K562 (cell line): ENCODE measurements around the gene B4GALT4. TPM values are rescaled to one million over a fixed set of nuclear protein-coding genes. Genes with fewer than 3 reads are reported as not detected.

Experiments
- ATAC-seq: fragments of 200-7000 bp; cut with Tn5 transposase; 3 replicates; pipeline ENCODE4 v1.9.1; 2020; ENCODE audit warnings: moderate library complexity
- BruUV-seq: library from RNA; stranded (reverse); fragments of 400-500 nt; replicated peaks from 2 replicates; lab custom pipeline; 2021; lab: Mats Ljungman, UMichigan
- CTCF ChIA-PET: fragments of 300-600 bp; formaldehyde crosslinking; extraction: SDS; loops from one replicate; lab custom pipeline; 2021; ENCODE audit warnings: low intra/inter-chr PET ratio; lab: Yijun Ruan, JAX
- POLR2A ChIA-PET: fragments of 300-600, 350-650 bp; sonication (Branson Sonifier 250); formaldehyde crosslinking; extraction: SDS; loops from one replicate; lab custom pipeline; 2021; ENCODE audit warnings: antibody characterized with exemption, inconsistent platforms; lab: Yijun Ruan, JAX
- DNase-seq, 4 experiments: peaks; one replicate each; pipeline versions ENCODE4 v3.0.0 to v3.0.0-alpha.2; 2011 to 2018; ENCODE audit warnings: low spot score in 3 of 4, mixed read lengths in 3 of 4; ENCODE audit errors: extremely low read depth in 1 of 4
- FAIRE-seq: peaks from 2 replicates; lab custom pipeline; 2011; peaks lifted over from hg19 to GRCh38; lab: Jason Lieb, UNC
- H2AFZ ChIP-seq: 2 replicates; pipeline ENCODE4 v1.6.0; 2011; ENCODE audit warnings: low read depth, low read length, control low read depth, inconsistent platforms
- H3K27ac ChIP-seq: fragments of 200-600 bp; 3 replicates; pipeline ENCODE4 v1.8.0; 2011; ENCODE audit warnings: low read depth, mild to moderate bottlenecking, control low read depth, inconsistent platforms, low read length, moderate library complexity, mixed read lengths; ENCODE audit errors: extremely low read depth
- H3K27me3 ChIP-seq, 2 experiments: fragments of 300-600 bp in 1 of 2; 2 replicates in 1 of 2; 3 replicates in 1 of 2; pipeline versions ENCODE4 v1.6.0 to v1.8.0; 2011; ENCODE audit warnings: inconsistent platforms in 2 of 2, low read length in 2 of 2, mild to moderate bottlenecking in 1 of 2, mixed read lengths in 1 of 2, moderate library complexity in 1 of 2; ENCODE audit not compliant: control insufficient read depth in 2 of 2, insufficient read depth in 2 of 2
- H3K36me3 ChIP-seq: fragments of 300-600 bp; 3 replicates; pipeline ENCODE4 v1.8.0; 2011; ENCODE audit warnings: mild to moderate bottlenecking, low read length, inconsistent platforms; ENCODE audit not compliant: control insufficient read depth, insufficient read depth
- H3K4me1 ChIP-seq, 2 experiments: fragments of 200-600 bp in 1 of 2; replicated peaks in 1 of 2; 2 replicates in 1 of 2; 3 replicates in 1 of 2; pipeline versions ENCODE4 v1.5.1 to v1.8.0; 2011; ENCODE audit warnings: inconsistent platforms in 2 of 2, low read length in 2 of 2, mild to moderate bottlenecking in 1 of 2, mixed read lengths in 1 of 2, moderate library complexity in 1 of 2; ENCODE audit not compliant: control insufficient read depth in 2 of 2, insufficient read depth in 2 of 2
- H3K4me2 ChIP-seq: 2 replicates; pipeline ENCODE4 v1.6.1; 2011; ENCODE audit warnings: low read length, control low read depth, inconsistent platforms, mixed read lengths; ENCODE audit not compliant: insufficient read depth
- H3K4me3 ChIP-seq: fragments of 200-600 bp; sonication (generic), shearing (Covaris generic); 2 replicates; pipeline ENCODE4 v1.5.1; 2016; ENCODE audit warnings: control low read depth, inconsistent platforms
- H3K79me2 ChIP-seq: fragments of 200-600 bp; 3 replicates; pipeline ENCODE4 v1.8.0; 2011; ENCODE audit warnings: low read length, inconsistent platforms; ENCODE audit not compliant: control insufficient read depth, insufficient read depth
- H3K9ac ChIP-seq, 2 experiments: 2 replicates each; pipeline versions ENCODE4 v1.6.0 to v1.6.1; 2011; ENCODE audit warnings: low read depth in 2 of 2, low read length in 2 of 2, control low read depth in 1 of 2, inconsistent platforms in 1 of 2, mild to moderate bottlenecking in 1 of 2, mixed read lengths in 1 of 2; ENCODE audit not compliant: insufficient read depth in 1 of 2
- H3K9me1 ChIP-seq: one replicate; pipeline ENCODE4 v1.6.0; 2011; ENCODE audit warnings: inconsistent platforms, mild to moderate bottlenecking, low read length, moderate library complexity; ENCODE audit not compliant: control insufficient read depth, insufficient read depth
- H3K9me3 ChIP-seq: replicated peaks from 2 replicates; pipeline ENCODE4 v1.5.1; 2011; ENCODE audit warnings: low read depth, low read length, inconsistent platforms; ENCODE audit not compliant: control insufficient read depth, insufficient read depth
- H4K20me1 ChIP-seq: replicated peaks from 2 replicates; pipeline ENCODE4 v1.6.1; 2011; ENCODE audit warnings: low read length, inconsistent platforms, mixed read lengths; ENCODE audit not compliant: control insufficient read depth, insufficient read depth
- HDGF ChIP-seq: fragments of 450-650 bp; IDR thresholded peaks from 2 replicates; pipeline ENCODE4 v1.6.1; 2016
- LEF1 ChIP-seq: fragments of 450-650 bp; IDR thresholded peaks from 2 replicates; pipeline ENCODE4 v1.6.1; 2016; ENCODE audit warnings: mild to moderate bottlenecking
- MIER1 ChIP-seq: fragments of 450-650 bp; IDR thresholded peaks from 2 replicates; pipeline ENCODE4 v1.6.1; 2016; ENCODE audit warnings: antibody characterized with exemption, mild to moderate bottlenecking, low read depth
- PHF20 ChIP-seq: fragments of 450-650 bp; IDR thresholded peaks from 2 replicates; pipeline ENCODE4 v1.6.1; 2018; ENCODE audit not compliant: partially characterized antibody
- SMAD2 ChIP-seq: fragments of 150-350 bp; IDR thresholded peaks from 2 replicates; pipeline ENCODE4 v1.6.1; 2014; ENCODE audit warnings: low read depth, mild to moderate bottlenecking, low read length
- SMC3 ChIP-seq: conservative IDR thresholded peaks from 2 replicates; pipeline ENCODE4 v1.6.1; 2011; ENCODE audit warnings: low read depth, low read length, improper control_type of control experiment; ENCODE audit not compliant: insufficient read depth
- TCFL5 ChIP-seq: fragments of 250-450 bp; sonication (Bioruptor Pico); conservative IDR thresholded peaks from 2 replicates; pipeline ENCODE4 v1.6.1; 2021; ENCODE audit warnings: mild to moderate bottlenecking, moderate library complexity, matching md5 sums
- ZNF217 ChIP-seq: sonication (generic); formaldehyde crosslinking; IDR thresholded peaks from 2 replicates; pipeline ENCODE4 v1.8.0; 2022; ENCODE audit warnings: mild to moderate bottlenecking, missing genetic modification reagents
- ZNF449 ChIP-seq: fragments of 250-450 bp; sonication (Bioruptor Pico); IDR thresholded peaks from 2 replicates; pipeline ENCODE4 v1.8.0; 2022; ENCODE audit warnings: moderate library complexity, mild to moderate bottlenecking, inconsistent platforms
- ZNF586 ChIP-seq: fragments of 450-650 bp; formaldehyde crosslinking; conservative IDR thresholded peaks from 2 replicates; pipeline ENCODE4 v1.4.0; 2020; ENCODE audit warnings: mild to moderate bottlenecking, moderate library complexity
- ZNF76 ChIP-seq: fragments of 250-450 bp; sonication (Bioruptor Pico); IDR thresholded peaks from 2 replicates; pipeline ENCODE4 v1.4.0; 2020; ENCODE audit warnings: mild to moderate bottlenecking, moderate library complexity, borderline replicate concordance
- WGBS: fragments of 100-300 bp; shearing (Covaris generic); methylation state at CpG from one replicate; pipeline ENCODE4 v1.1.6; 2016; ENCODE audit warnings: low coverage, mixed read lengths; ENCODE audit not compliant: insufficient coverage; ENCODE audit errors: missing lambda C conversion rate; 5-methylcytosine and 5-hydroxymethylcytosine counted together
- in situ Hi-C: fragments of 300-500 bp; cut with MboI; formaldehyde crosslinking; loops from 4 replicates; pipeline ENCODE4 v1.15.0; 2018; ENCODE audit warnings: inconsistent platforms, mixed read lengths
- intact Hi-C: fragments of 100-400 bp; cut with micrococcal nuclease; formaldehyde crosslinking; loops from 2 replicates; pipeline ENCODE4 v1.14.2; 2022
- polyA plus RNA-seq, 8 experiments: library from polyadenylated mRNA; depleted of rRNA in 4 of 8; stranded (reverse) in 5 of 8; unstranded in 3 of 8; fragments of >200 nt; fragmentation: Nextera tagmentation in 2 of 8; fragmentation: Illumina TruSeq in 1 of 8; extraction: Ambion mirVana in 2 of 8; extraction: Trizol in 1 of 8; gene quantifications; 2 replicates each; pipeline versions ENCODE4 v1.2.1 to v1.2.3, GENCODE V29; 2011 to 2014; ENCODE audit warnings: inconsistent platforms in 1 of 8, missing spikeins in 1 of 8
- total RNA-seq, 7 experiments: library from RNA; depleted of rRNA in 6 of 7; stranded (reverse); fragments of >200 nt in 6 of 7; fragmentation: Illumina TruSeq in 2 of 7; extraction: Trizol in 2 of 7; gene quantifications; 2 replicates each; pipeline versions ENCODE4 v1.2.1 to v1.2.3, GENCODE V29; 2011 to 2021; ENCODE audit warnings: low replicate concordance in 1 of 7
- TF ChIP-seq, protein P1 (sequence below), 2 experiments: fragments of 250-450 bp in 1 of 2; fragments of 450-650 bp in 1 of 2; sonication (Bioruptor Pico) in 1 of 2; IDR thresholded peaks; 2 replicates each; pipeline versions ENCODE4 v1.6.1 to v1.8.0; 2016 to 2021; ENCODE audit warnings: mild to moderate bottlenecking in 2 of 2, moderate library complexity in 2 of 2, missing compliant biosample characterization in 1 of 2, missing genetic modification characterization in 1 of 2

Gene B4GALT4
- total and polyA plus RNA-seq, 9 of the 15 experiments (the other 6 are each of a cell fraction or from before 2014, with no cell fraction given), result 8.2 to 17.8 (median 12.2) TPM

- peaks cover 0 to 5% of the 10 kb centered on the region in 2 experiments; a peak in 3 of 5 replicates for H3K27me3 ChIP-seq
- H3K9me3 ChIP-seq, result no peaks in the 10 kb centered on the region
- no peak overlapping the region for H3K4me3 ChIP-seq
- in situ Hi-C loops (no loop called here), intact Hi-C loops (loop anchor here (5.0 to 10.0 kb wide), 2 partner anchors 103 to 406 kb away; no protein-coding TSS in a partner anchor)
- H3K36me3 ChIP-seq, result no peaks in the 10 kb centered on the region
- no peak overlapping the region for H3K9ac ChIP-seq
- CTCF ChIA-PET, result no interaction called here
- no TSS peak for BruUV-seq
- no peaks in the 10 kb centered on the region for H4K20me1 ChIP-seq
- no peaks in the 10 kb centered on the region for H3K4me1 ChIP-seq
- FAIRE-seq (no peak), ATAC-seq (no peak), DNase-seq (no peak)
- WGBS, result 6% methylated on average over 5 of the region's 6 CpGs
- H3K79me2 ChIP-seq, result no peaks in the 10 kb centered on the region
- H3K9me1 ChIP-seq, result no peaks in the 10 kb centered on the region
- H3K4me2 ChIP-seq, result no peak overlapping the region
- TF ChIP-seq SMAD2, result no peak
- TF ChIP-seq PHF20, result no peak
- no peak for TF ChIP-seq HDGF
- no peak for TF ChIP-seq ZNF217
- no peak for TF ChIP-seq LEF1
- TF ChIP-seq, protein P1, sequence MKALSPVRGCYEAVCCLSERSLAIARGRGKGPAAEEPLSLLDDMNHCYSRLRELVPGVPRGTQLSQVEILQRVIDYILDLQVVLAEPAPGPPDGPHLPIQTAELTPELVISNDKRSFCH (CRISPR knock-in tag; IDR thresholded peaks at IDR 0.05), result no peak
- TF ChIP-seq, protein P1 (tag; IDR thresholded peaks at IDR 0.05), result no peak
- TF ChIP-seq ZNF586 (CRISPR knock-in tag), result no peak
- no peak for TF ChIP-seq ZNF76 (CRISPR knock-in tag)
- no peak for TF ChIP-seq ZNF449
- no peak for TF ChIP-seq MIER1
- TF ChIP-seq SMC3, result no peak
- TF ChIP-seq TCFL5 (CRISPR knock-in tag), result no peak
- no peak overlapping the region for H2AFZ ChIP-seq
- POLR2A ChIA-PET, result no interaction called here
- H3K27ac ChIP-seq, result no peak overlapping the region
Measured at GRCh38 chr3:119279101-119279554, 38.5 kb upstream of the B4GALT4 start.
